Measurements from ENCODE around the gene TMEM51.
"Not testable (repeated sequence)": the region's sequence is repeated elsewhere in the genome, so short reads cannot be mapped to it uniquely, and the experiment has no call there.

The TMEM51 gene

GRCh38 chr1:15129944-15130343 lies 23.6 kb upstream of the TMEM51 start:
- peaks cover 2% of the 10 kb centered on the region for H3K27me3 ChIP-seq (ENCODE audit: control insufficient read depth, insufficient read depth, low read length)
- no peak overlapping the region for H3K9ac ChIP-seq (ENCODE audit: low read depth, low read length)
- H3K36me3 ChIP-seq (ENCODE audit: control insufficient read depth, insufficient read depth, low read length) = peaks cover 3% of the 10 kb centered on the region
- H3K4me1 ChIP-seq (ENCODE audit: control insufficient read depth, insufficient read depth, low read length) = no peaks in the 10 kb centered on the region
- H3K4me3 ChIP-seq (ENCODE audit: low read depth, low read length) = no peak overlapping the region
- H3K9me3 ChIP-seq (ENCODE audit: control insufficient read depth, insufficient read depth, low read length) = no peaks in the 10 kb centered on the region

- H3K4me3 ChIP-seq (ENCODE audit: low read depth, low read length) = no peak overlapping the region
- no peaks in the 10 kb centered on the region for H3K4me1 ChIP-seq (ENCODE audit: control insufficient read depth, insufficient read depth, low read length)
- H3K9ac ChIP-seq (ENCODE audit: low read depth, low read length) = no peak overlapping the region
- no peaks in the 10 kb centered on the region for H3K9me3 ChIP-seq (ENCODE audit: control insufficient read depth, insufficient read depth, low read length)
- peaks cover 3% of the 10 kb centered on the region for H3K36me3 ChIP-seq (ENCODE audit: control insufficient read depth, insufficient read depth, low read length)
- peaks cover 2% of the 10 kb centered on the region for H3K27me3 ChIP-seq (ENCODE audit: control insufficient read depth, insufficient read depth, low read length)
Observed at GRCh38 chr1:15130607-15131006, 22.9 kb upstream of the TMEM51 start.

GRCh38 chr1:15132965-15133364 lies 20.6 kb upstream of the TMEM51 start:
- H3K27me3 ChIP-seq (ENCODE audit: control insufficient read depth, insufficient read depth, low read length) = peaks cover 2% of the 10 kb centered on the region
- H3K36me3 ChIP-seq (ENCODE audit: control insufficient read depth, insufficient read depth, low read length) = peaks cover 3% of the 10 kb centered on the region
- no peak overlapping the region for H3K4me3 ChIP-seq (ENCODE audit: low read depth, low read length)

GRCh38 chr1:15134285-15134684 lies 19.3 kb upstream of the TMEM51 start:
- H3K27me3 ChIP-seq (ENCODE audit: control insufficient read depth, insufficient read depth, low read length) = peaks cover 2% of the 10 kb centered on the region
- H3K9ac ChIP-seq (ENCODE audit: low read depth, low read length) = no peak overlapping the region
- no peak overlapping the region for H3K4me3 ChIP-seq (ENCODE audit: low read depth, low read length)
- H3K36me3 ChIP-seq (ENCODE audit: control insufficient read depth, insufficient read depth, low read length) = peaks cover 3% of the 10 kb centered on the region
- H3K4me1 ChIP-seq (ENCODE audit: control insufficient read depth, insufficient read depth, low read length) = no peaks in the 10 kb centered on the region
- no peaks in the 10 kb centered on the region for H3K9me3 ChIP-seq (ENCODE audit: control insufficient read depth, insufficient read depth, low read length)

More at GRCh38 chr1:15132965-15133364, 20.6 kb upstream of the TMEM51 start:
- no peak overlapping the region for H3K9ac ChIP-seq (ENCODE audit: low read depth, low read length)
- no peaks in the 10 kb centered on the region for H3K4me1 ChIP-seq (ENCODE audit: control insufficient read depth, insufficient read depth, low read length)
- H3K9me3 ChIP-seq (ENCODE audit: control insufficient read depth, insufficient read depth, low read length) = no peaks in the 10 kb centered on the region

- not testable (repeated sequence) for H3K27me3 ChIP-seq (ENCODE audit: control insufficient read depth, insufficient read depth, low read length); H3K9ac ChIP-seq (ENCODE audit: low read depth, low read length); H3K36me3 ChIP-seq (ENCODE audit: control insufficient read depth, insufficient read depth, low read length); H3K9me3 ChIP-seq (ENCODE audit: control insufficient read depth, insufficient read depth, low read length); H3K4me1 ChIP-seq (ENCODE audit: control insufficient read depth, insufficient read depth, low read length); H3K4me3 ChIP-seq (ENCODE audit: low read depth, low read length)
Observed at GRCh38 chr1:15135604-15136003, 17.9 kb upstream of the TMEM51 start.

- Histone ChIP-seq H3K27me3 (ENCODE audit: control insufficient read depth, insufficient read depth, low read length) (peaks cover 4% of the 10 kb centered on the region), H3K4me3 (ENCODE audit: low read depth, low read length) (no peak overlapping the region), H3K9ac (ENCODE audit: low read depth, low read length) (no peak overlapping the region), H3K36me3 (ENCODE audit: control insufficient read depth, insufficient read depth, low read length) (no peaks in the 10 kb centered on the region), H3K9me3 (ENCODE audit: control insufficient read depth, insufficient read depth, low read length) (no peaks in the 10 kb centered on the region), H3K4me1 (ENCODE audit: control insufficient read depth, insufficient read depth, low read length) (peaks cover 3% of the 10 kb centered on the region)
Observed at GRCh38 chr1:15137809-15138208, 15.7 kb upstream of the TMEM51 start.

GRCh38 chr1:15139654-15140350 lies 13.7 kb upstream of the TMEM51 start:
- no peaks in the 10 kb centered on the region for H3K36me3 ChIP-seq (ENCODE audit: control insufficient read depth, insufficient read depth, low read length)
- H3K27me3 ChIP-seq (ENCODE audit: control insufficient read depth, insufficient read depth, low read length) = peaks cover 2% of the 10 kb centered on the region
- H3K9ac ChIP-seq (ENCODE audit: low read depth, low read length) = no peak overlapping the region
- no peak overlapping the region for H3K4me3 ChIP-seq (ENCODE audit: low read depth, low read length)
- no peaks in the 10 kb centered on the region for H3K9me3 ChIP-seq (ENCODE audit: control insufficient read depth, insufficient read depth, low read length)
- peaks cover 3% of the 10 kb centered on the region for H3K4me1 ChIP-seq (ENCODE audit: control insufficient read depth, insufficient read depth, low read length)

- no peaks in the 10 kb centered on the region for H3K9me3 ChIP-seq (ENCODE audit: control insufficient read depth, insufficient read depth, low read length)
- H3K9ac ChIP-seq (ENCODE audit: low read depth, low read length) = no peak overlapping the region
- H3K27me3 ChIP-seq (ENCODE audit: control insufficient read depth, insufficient read depth, low read length) = peaks cover 2% of the 10 kb centered on the region
- no peak overlapping the region for H3K4me3 ChIP-seq (ENCODE audit: low read depth, low read length)
- peaks cover 3% of the 10 kb centered on the region for H3K4me1 ChIP-seq (ENCODE audit: control insufficient read depth, insufficient read depth, low read length)
- no peaks in the 10 kb centered on the region for H3K36me3 ChIP-seq (ENCODE audit: control insufficient read depth, insufficient read depth, low read length)
Observed at GRCh38 chr1:15141935-15142539, 11.5 kb upstream of the TMEM51 start.

- H3K4me1 ChIP-seq (ENCODE audit: control insufficient read depth, insufficient read depth, low read length) = no peaks in the 10 kb centered on the region
- H3K36me3 ChIP-seq (ENCODE audit: control insufficient read depth, insufficient read depth, low read length) = no peaks in the 10 kb centered on the region
- no peak overlapping the region for H3K4me3 ChIP-seq (ENCODE audit: low read depth, low read length)
- no peak overlapping the region for H3K9ac ChIP-seq (ENCODE audit: low read depth, low read length)
- peaks cover under 1% of the 10 kb centered on the region for H3K9me3 ChIP-seq (ENCODE audit: control insufficient read depth, insufficient read depth, low read length)
- peaks cover 7% of the 10 kb centered on the region for H3K27me3 ChIP-seq (ENCODE audit: control insufficient read depth, insufficient read depth, low read length)
Observed at GRCh38 chr1:15145327-15145726, 8.2 kb upstream of the TMEM51 start.

GRCh38 chr1:15146142-15146680 lies 7.3 kb upstream of the TMEM51 start:
- Histone ChIP-seq H3K4me1 (ENCODE audit: control insufficient read depth, insufficient read depth, low read length) (no peaks in the 10 kb centered on the region), H3K36me3 (ENCODE audit: control insufficient read depth, insufficient read depth, low read length) (no peaks in the 10 kb centered on the region), H3K9me3 (ENCODE audit: control insufficient read depth, insufficient read depth, low read length) (peaks cover 3% of the 10 kb centered on the region), H3K9ac (ENCODE audit: low read depth, low read length) (no peak overlapping the region), H3K27me3 (ENCODE audit: control insufficient read depth, insufficient read depth, low read length) (peaks cover 12% of the 10 kb centered on the region), H3K4me3 (ENCODE audit: low read depth, low read length) (no peak overlapping the region)

GRCh38 chr1:15146971-15147376 lies 6.6 kb upstream of the TMEM51 start:
- Histone ChIP-seq H3K27me3 (ENCODE audit: control insufficient read depth, insufficient read depth, low read length) (peaks cover 15% of the 10 kb centered on the region), H3K9me3 (ENCODE audit: control insufficient read depth, insufficient read depth, low read length) (peaks cover 3% of the 10 kb centered on the region), H3K4me1 (ENCODE audit: control insufficient read depth, insufficient read depth, low read length) (no peaks in the 10 kb centered on the region), H3K9ac (ENCODE audit: low read depth, low read length) (no peak overlapping the region), H3K4me3 (ENCODE audit: low read depth, low read length) (no peak overlapping the region), H3K36me3 (ENCODE audit: control insufficient read depth, insufficient read depth, low read length) (no peaks in the 10 kb centered on the region)

GRCh38 chr1:15148004-15148403 lies 5.5 kb upstream of the TMEM51 start:
- Histone ChIP-seq H3K9ac (ENCODE audit: low read depth, low read length) (no peak overlapping the region), H3K9me3 (ENCODE audit: control insufficient read depth, insufficient read depth, low read length) (peaks cover 3% of the 10 kb centered on the region), H3K36me3 (ENCODE audit: control insufficient read depth, insufficient read depth, low read length) (no peaks in the 10 kb centered on the region), H3K27me3 (ENCODE audit: control insufficient read depth, insufficient read depth, low read length) (peaks cover 18% of the 10 kb centered on the region), H3K4me1 (ENCODE audit: control insufficient read depth, insufficient read depth, low read length) (peaks cover 2% of the 10 kb centered on the region), H3K4me3 (ENCODE audit: low read depth, low read length) (no peak overlapping the region)

Measured in iPS-15b (cell line).